DMS114 treated with DMSO at 0.1 percent for 48 hours (cell line): ENCODE measurements around the gene USP16.
"Not testable (repeated sequence)": the region's sequence is repeated elsewhere in the genome, so short reads cannot be mapped to it uniquely, and the experiment has no call there.

Experiments used
- DNase-seq: peaks from one replicate; lab custom pipeline; 2025; ENCODE audit not compliant: unreplicated experiment; lab: John Stamatoyannopoulos, UW

USP16 gene

GRCh38 chr21:29024474-29025327 lies at the start of gene USP16:
Gene USP16 (plus strand): TSS chr21:29024668. CDS start chr21:29027914, 3,246 bp downstream.
- peak; percentile 91 for DNase-seq

- DNase-seq: no peak
Observed at GRCh38 chr21:28975397-28975796, 49.1 kb upstream of the USP16 start.

- DNase-seq: no peak
Observed at GRCh38 chr21:28979092-28979491, 45.4 kb upstream of the USP16 start.

- no peak for DNase-seq
Observed at GRCh38 chr21:28982637-28983036, 41.8 kb upstream of the USP16 start.

GRCh38 chr21:28986677-28987076 lies 37.8 kb upstream of the USP16 start:
- DNase-seq: no peak

- not testable (repeated sequence) for DNase-seq
Observed at GRCh38 chr21:28988146-28988545, 36.3 kb upstream of the USP16 start.

- no peak for DNase-seq
Observed at GRCh38 chr21:28991861-28992525, 32.5 kb upstream of the USP16 start.

GRCh38 chr21:28992526-28993292 lies 31.8 kb upstream of the USP16 start, which contains the start of gene LTN1:
Gene LTN1 (minus strand): TSS chr21:28992877. CDS start chr21:28992805, 72 bp downstream.
- DNase-seq: peak; percentile 94

GRCh38 chr21:28993293-28993629 lies 31.2 kb upstream of the USP16 start:
- no peak for DNase-seq

GRCh38 chr21:29002442-29003144 lies 21.9 kb upstream of the USP16 start:
- DNase-seq: peak; percentile 81

- no peak for DNase-seq
Observed at GRCh38 chr21:29005696-29006095, 18.8 kb upstream of the USP16 start.

GRCh38 chr21:29007135-29007534 lies 17.3 kb upstream of the USP16 start:
- DNase-seq: no peak

GRCh38 chr21:29007810-29008209 lies 16.7 kb upstream of the USP16 start:
- no peak for DNase-seq

- no peak for DNase-seq
Observed at GRCh38 chr21:29008367-29008766, 16.1 kb upstream of the USP16 start.

- not testable (repeated sequence) for DNase-seq
Observed at GRCh38 chr21:29011236-29011635, 13.2 kb upstream of the USP16 start.

GRCh38 chr21:29017639-29018237 lies 6.7 kb upstream of the USP16 start:
- no peak for DNase-seq

- no peak for DNase-seq
Observed at GRCh38 chr21:29018540-29018939, 5.9 kb upstream of the USP16 start.

GRCh38 chr21:29022166-29022565 lies 2.3 kb upstream of the USP16 start:
- no peak for DNase-seq

GRCh38 chr21:29025328-29025713 lies 853 bp downstream of the USP16 start:
- no peak for DNase-seq

- DNase-seq: no peak
Observed at GRCh38 chr21:29029524-29029923, 5.1 kb downstream of the USP16 start.

- DNase-seq: no peak
Observed at GRCh38 chr21:29030909-29031308, 6.4 kb downstream of the USP16 start.
